Bladder microvascular endothelial cell (primary cell): ENCODE measurements around the gene ETV4. TPM values are rescaled to one million over a fixed set of nuclear protein-coding genes. Genes with fewer than 3 reads are reported as not detected.

Experiments used
- total RNA-seq: library from RNA; depleted of rRNA; stranded (reverse); fragments of >200 nt; gene quantifications from 2 replicates; pipeline ENCODE4 v1.2.3, GENCODE V29; 2014

ETV4 gene
- 1.8 and 2.1 TPM in 2 replicates for total RNA-seq

GRCh38 chr17:43546319-43547188, at the start of gene ETV4:
Gene ETV4 (minus strand): TSS chr17:43546340. CDS start chr17:43545617, 723 bp downstream.

GRCh38 chr17:43483674-43484551, 62.2 kb downstream of the ETV4 start, which contains the start of gene DHX8:
Gene DHX8 (plus strand): TSS chr17:43483975. CDS start chr17:43484038, 63 bp downstream.

Other genes starting within 250 kb of the ETV4 start
- gene ARL4D, start 147.3 kb downstream of the ETV4 start, total RNA-seq: 1.1 and 1.5 TPM in 2 replicates
- 39.2 and 53.7 TPM in 2 replicates for gene DHX8, start 62.4 kb downstream of the ETV4 start, total RNA-seq
- gene MEOX1, start 115.6 kb upstream of the ETV4 start, total RNA-seq: 10.7 and 23.4 TPM in 2 replicates
- not detected in 2 replicates for gene SOST, start 212.5 kb upstream of the ETV4 start, total RNA-seq
- gene DUSP3, start 232.6 kb upstream of the ETV4 start, total RNA-seq: 35.8 and 90.5 TPM in 2 replicates
- under 0.01 TPM in 1 of 2 replicates, not detected in the other for gene CFAP97D1, start 234.1 kb upstream of the ETV4 start, total RNA-seq